ENCODE measurements around the gene SIX2. TPM values are rescaled to one million over a fixed set of nuclear protein-coding genes. Genes with fewer than 3 reads are reported as not detected.

The SIX2 gene
- total and polyA plus RNA-seq, 2 of the 8 experiments (the other 6 are each of a cell fraction or from before 2014, with no cell fraction given): 0.47 to 1.0 TPM

GRCh38 chr2:45000921-45001868, 8.1 kb downstream of the SIX2 start:
- peaks cover 0 to 21% (median 18%) of the 10 kb centered on the region in 4 experiments; a peak in 5 of 7 replicates for H3K4me1 ChIP-seq (replicated peaks in 1 of 4; ENCODE audit: control insufficient read depth in 3 of 4, insufficient read depth in 4 of 4, low read length in 3 of 4)
- H3K9ac ChIP-seq (replicated peaks in 1 of 4; ENCODE audit: extremely low read depth in 1 of 4, low read depth in 3 of 4, low read length in 3 of 4): no peak overlapping the region
- DNase-seq (ENCODE audit: low read depth in 1 of 2, low spot score in 2 of 2) (peak in 1 of 2 experiments; percentile 83), FAIRE-seq (no peak)
- ChIA-PET CTCF (ENCODE audit: partially characterized antibody) (interaction anchor here (0.6 to 8.0 kb wide), 24 partner anchors 8 to 576 kb away, joined by 3 to 105 read pairs (median 4); partner anchors contain the start of gene SIX2), POLR2A (ENCODE audit: partially characterized antibody) (interaction anchor here (1.1 to 4.1 kb wide), 4 partner anchors 10 to 31 kb away, joined by 3 to 20 read pairs (median 4); no protein-coding TSS in a partner anchor)
- H2BK12ac ChIP-seq (ENCODE audit: low read depth, low read length): peak overlapping the region; percentile 80; the same call in 1 of the 2 replicates
- H3K79me1 ChIP-seq (ENCODE audit: low read depth, low read length): no peaks in the 10 kb centered on the region
- H3K4me3 ChIP-seq (ENCODE audit: extremely low read depth in 1 of 4, insufficient read depth in 2 of 4, low read depth in 3 of 4, low read length in 4 of 4): peak overlapping the region; percentile 18 to 57 (median 44); a peak in 7 of 8 replicates
- H3K9me3 ChIP-seq (ENCODE audit: insufficient read depth in 2 of 2, low read depth in 1 of 2, low read length in 1 of 2): no peaks in the 10 kb centered on the region
- H4K91ac ChIP-seq (replicated peaks; ENCODE audit: insufficient read length, low read length): no peak overlapping the region
- H3K36me3 ChIP-seq (ENCODE audit: control insufficient read depth in 2 of 4, insufficient read depth in 4 of 4, low read length in 3 of 4): peaks cover 0 to 3% (median 0%) of the 10 kb centered on the region in 4 experiments; a peak in 1 of 8 replicates
- TF ChIP-seq ASH2L (IDR thresholded peaks at IDR 0.05; ENCODE audit: low read length) (no peak), SIN3A (conservative IDR thresholded peaks at IDR 0.05 in 1 of 2, IDR thresholded peaks at IDR 0.05 in 1 of 2; ENCODE audit: low read depth in 1 of 2, low read length in 2 of 2) (no peak), EZH2 (IDR thresholded peaks at IDR 0.05; ENCODE audit: low read depth, low read length, severe bottlenecking) (peak; percentile 97), SUZ12 (IDR thresholded peaks at IDR 0.05; ENCODE audit: low read length) (peak; percentile 95; the same call in 1 of the 2 replicates), RNF2 (IDR thresholded peaks at IDR 0.05; ENCODE audit: borderline replicate concordance, low read depth, low read length, missing control alignments, poor library complexity, severe bottlenecking) (peak; percentile 71), CBX8 (IDR thresholded peaks at IDR 0.05; ENCODE audit: borderline replicate concordance, low read depth, low read length) (0 out of 2 replicates have a peak, but pooled peaks have one; percentile 48)
- 7% methylated on average over 59 of the region's 61 CpGs; no CpG with 5 or more reads in 1 of the 2 experiments for WGBS, 2 experiments (ENCODE audit: extremely low coverage in 1 of 2, insufficient coverage in 1 of 2, insufficient read length in 1 of 2, insufficient replicate concordance in 2 of 2, low coverage in 1 of 2, low lambda C conversion rate in 2 of 2, missing lambda C conversion rate in 1 of 2)
- no peak overlapping the region; the same call in 1 of the 2 replicates for H3K18ac ChIP-seq (ENCODE audit: extremely low read depth, low read length)
- peak overlapping the region; percentile 84 to 85 for H3K4me2 ChIP-seq (ENCODE audit: insufficient read depth in 1 of 2, low read depth in 2 of 2, low read length in 2 of 2)
- no peak overlapping the region for H2BK5ac ChIP-seq (ENCODE audit: low read depth, low read length)
- no peak overlapping the region for H4K5ac ChIP-seq (ENCODE audit: insufficient read length, low read depth, low read length)
- no peak overlapping the region for H3K56ac ChIP-seq (replicated peaks; ENCODE audit: insufficient read length, low read depth, low read length)
- H3K79me2 ChIP-seq (ENCODE audit: control insufficient read depth in 1 of 2, insufficient read depth in 2 of 2, low read length in 2 of 2): no peaks in the 10 kb centered on the region
- H3K14ac ChIP-seq (ENCODE audit: insufficient read length): no peak overlapping the region
- peaks cover 3 to 21% of the 10 kb centered on the region in 2 experiments for H4K20me1 ChIP-seq (replicated peaks in 1 of 2; ENCODE audit: control insufficient read depth in 1 of 2, insufficient read depth in 2 of 2, low read length in 2 of 2)
- H2BK20ac ChIP-seq (ENCODE audit: low read length): no peak overlapping the region
- H2AFZ ChIP-seq (ENCODE audit: low read length): peak overlapping the region; percentile 5; the same call in 1 of the 2 replicates
- no peak overlapping the region for H4K8ac ChIP-seq (ENCODE audit: extremely low read depth, insufficient read depth, low read length)
- H2AK5ac ChIP-seq (ENCODE audit: low read depth, low read length): no peak overlapping the region
- peaks cover 72 to 89% (median 85%) of the 10 kb centered on the region in 4 experiments for H3K27me3 ChIP-seq (replicated peaks in 1 of 4; ENCODE audit: control insufficient read depth in 3 of 4, extremely low read depth in 1 of 4, insufficient read depth in 3 of 4, low read length in 3 of 4)
- H3K4ac ChIP-seq (replicated peaks; ENCODE audit: insufficient read length, low read depth, low read length): no peak overlapping the region
- H3K23me2 ChIP-seq (ENCODE audit: low read depth, low read length): peaks cover 19% of the 10 kb centered on the region; the same call in 1 of the 2 replicates
- H2BK15ac ChIP-seq (ENCODE audit: low read length): no peak overlapping the region
- H3K27ac ChIP-seq (ENCODE audit: low read depth, low read length): no peak overlapping the region
- no peak overlapping the region for H2BK120ac ChIP-seq (replicated peaks; ENCODE audit: low read depth, low read length)
- H3K23ac ChIP-seq (ENCODE audit: insufficient read length): no peak overlapping the region
